GM23338 (cell line): Measurements from ENCODE around the gene HDHD2.

ENCODE experiments used
- CREB1 ChIP-seq: fragments of 250-450 bp; sonication (Bioruptor Pico); IDR thresholded peaks from 2 replicates; pipeline ENCODE4 v1.5.0; 2020; ENCODE audit warnings: low read depth, mild to moderate bottlenecking, moderate library complexity
- CTCF ChIP-seq, 2 experiments: fragments of 200-600 bp in 1 of 2; sonication (generic) in 1 of 2; conservative IDR thresholded peaks; 2 replicates each; pipeline versions ENCODE4 v1.5.1 to v1.6.1; 2016 to 2017; ENCODE audit warnings: antibody characterized with exemption in 2 of 2, low read depth in 2 of 2, mild to moderate bottlenecking in 2 of 2, moderate library complexity in 1 of 2
- EZH2 ChIP-seq: fragments of 200-600 bp; sonication (generic); IDR thresholded peaks from one replicate; pipeline ENCODE4 v1.8.0; 2017; ENCODE audit warnings: antibody characterized with exemption, mild to moderate bottlenecking, low read depth; ENCODE audit not compliant: unreplicated experiment
- JUNB ChIP-seq: IDR thresholded peaks from one replicate; pipeline ENCODE4 v1.6.1; 2016; ENCODE audit warnings: antibody characterized with exemption; ENCODE audit not compliant: unreplicated experiment
- NANOG ChIP-seq: IDR thresholded peaks from 2 replicates; pipeline ENCODE4 v1.6.1; 2016; ENCODE audit warnings: antibody characterized with exemption, borderline replicate concordance
- POLR2AphosphoS5 ChIP-seq: IDR thresholded peaks from 2 replicates; pipeline ENCODE4 v1.6.1; 2016; ENCODE audit warnings: antibody characterized with exemption, low read depth
- STAT1 ChIP-seq: IDR thresholded peaks from one replicate; pipeline ENCODE4 v1.6.1; 2016; ENCODE audit warnings: antibody characterized with exemption; ENCODE audit not compliant: unreplicated experiment

GRCh38 chr18:47150824-47151366, 595 bp upstream of the HDHD2 start:
- TF ChIP-seq POLR2AphosphoS5 (no peak), STAT1 (no peak), EZH2 (no peak), CTCF (conservative IDR thresholded peaks at IDR 0.05; ENCODE audit: low read depth in 2 of 2) (no peak), NANOG (no peak), JUNB (no peak), CREB1 (CRISPR knock-in tag) (no peak)
